Fibroblast of the aortic adventitia (primary cell): ENCODE measurements around the gene ITGB6. TPM values are rescaled to one million over a fixed set of nuclear protein-coding genes. Genes with fewer than 3 reads are reported as not detected.
A peak's percentile ranks its signal among the peaks of the same experiment; 100 is the strongest.
"Not testable (repeated sequence)": the region's sequence is repeated elsewhere in the genome, so short reads cannot be mapped to it uniquely, and the experiment has no call there.

Experiments used
- DNase-seq: peaks from one replicate; pipeline ENCODE4 v3.0.0-alpha.2; 2010; ENCODE audit warnings: low read depth
- H3K4me3 ChIP-seq: 2 replicates; pipeline ENCODE4 v1.5.1; 2011; ENCODE audit warnings: low read depth, mild to moderate bottlenecking, control low read depth, low read length, moderate library complexity
- CTCF ChIP-seq: IDR thresholded peaks from 2 replicates; pipeline ENCODE4 v1.5.1; 2011; ENCODE audit warnings: mild to moderate bottlenecking, low read length, control low read depth, inconsistent platforms; ENCODE audit not compliant: insufficient read depth
- total RNA-seq: library from RNA; depleted of rRNA; stranded (reverse); fragments of >200 nt; gene quantifications from 2 replicates; pipeline ENCODE4 v1.2.3, GENCODE V29; 2012; ENCODE audit warnings: low replicate concordance

The ITGB6 gene
- total RNA-seq, 1 donor: under 0.01 TPM

DNA sequence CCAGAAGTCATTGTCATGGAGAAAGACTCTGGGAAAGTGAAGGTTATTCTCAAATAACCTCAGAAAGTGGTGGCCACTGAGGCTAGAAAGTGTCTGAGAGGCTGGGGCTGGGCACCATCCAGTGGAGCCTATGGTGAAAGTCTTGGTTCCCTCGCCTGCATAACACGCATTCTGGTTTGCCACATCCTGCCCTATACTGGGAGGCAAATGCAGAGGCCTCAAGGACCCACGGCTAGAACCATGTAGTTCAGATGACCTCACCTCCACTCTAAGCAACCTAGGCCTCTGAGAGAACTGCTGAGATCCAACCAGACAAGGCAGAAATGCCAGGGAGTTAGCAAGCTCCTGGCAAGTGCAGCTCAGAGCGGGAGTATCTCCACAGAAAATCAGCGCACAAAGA is 5.1 kb downstream of the ITGB6 start:
- DNase-seq: no peak
- TF ChIP-seq CTCF: no peak
- no peak overlapping the region for H3K4me3 ChIP-seq

DNA sequence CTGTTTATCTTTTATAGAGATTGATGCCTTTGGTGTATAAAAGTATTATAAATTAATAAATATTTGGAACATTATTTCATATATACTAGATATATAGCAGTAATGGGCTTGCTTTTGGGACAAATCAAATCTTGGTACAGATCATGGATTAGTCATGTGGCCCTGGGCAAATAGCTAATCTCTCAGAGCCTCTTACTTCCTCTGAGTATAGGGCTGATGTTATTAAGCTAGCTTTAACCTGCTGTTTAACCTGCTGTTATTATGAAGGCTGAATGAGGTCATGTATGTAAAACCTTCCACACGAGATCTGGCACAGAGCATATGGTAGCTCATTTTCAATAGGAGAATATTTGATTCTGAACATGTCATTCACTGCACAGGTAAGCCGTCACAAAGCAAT is 5.7 kb downstream of the ITGB6 start:
- no peak for TF ChIP-seq CTCF
- H3K4me3 ChIP-seq: no peak overlapping the region

DNA sequence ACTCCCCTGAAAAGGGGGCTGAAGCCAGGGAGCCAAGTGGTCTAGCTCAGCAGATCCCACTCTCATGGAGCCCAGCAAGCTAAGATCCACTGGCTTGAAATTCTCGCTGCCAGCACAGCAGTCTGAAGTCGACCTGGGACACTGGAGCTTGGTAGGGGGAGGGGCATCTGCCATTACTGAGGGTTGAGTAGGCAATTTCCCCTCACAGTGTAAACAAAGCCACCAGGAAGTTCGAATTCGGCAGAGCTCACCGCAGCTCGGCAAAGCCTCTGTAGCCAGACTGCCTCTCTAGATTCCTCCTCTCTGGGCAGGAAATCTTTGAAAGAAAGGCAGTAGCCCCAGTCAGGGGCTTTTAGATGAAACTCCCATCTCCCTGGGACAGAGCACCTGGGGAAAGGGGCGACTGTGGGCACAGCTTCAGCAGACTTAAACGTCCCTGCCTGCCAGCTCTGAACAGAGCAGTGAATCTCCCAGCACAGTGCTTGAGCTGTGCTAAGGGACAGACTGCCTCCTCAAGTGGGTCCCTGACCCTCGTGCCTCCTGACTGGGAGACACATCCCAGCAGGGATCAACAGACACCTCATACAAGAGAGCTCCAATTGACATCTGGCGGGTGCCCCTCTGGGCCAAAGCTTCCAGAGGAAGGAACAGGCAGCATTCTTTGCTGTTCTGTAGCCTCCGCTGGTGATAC is 18.8 kb downstream of the ITGB6 start:
- peak; percentile 33 for DNase-seq
- not testable (repeated sequence) for H3K4me3 ChIP-seq

More for the DNA sequence above, 5.7 kb downstream of the ITGB6 start:
- DNase-seq: no peak

GRCh38 chr2:160180690-160181089 is 19.4 kb downstream of the ITGB6 start:
- not testable (repeated sequence) for DNase-seq, H3K4me3 ChIP-seq

DNA sequence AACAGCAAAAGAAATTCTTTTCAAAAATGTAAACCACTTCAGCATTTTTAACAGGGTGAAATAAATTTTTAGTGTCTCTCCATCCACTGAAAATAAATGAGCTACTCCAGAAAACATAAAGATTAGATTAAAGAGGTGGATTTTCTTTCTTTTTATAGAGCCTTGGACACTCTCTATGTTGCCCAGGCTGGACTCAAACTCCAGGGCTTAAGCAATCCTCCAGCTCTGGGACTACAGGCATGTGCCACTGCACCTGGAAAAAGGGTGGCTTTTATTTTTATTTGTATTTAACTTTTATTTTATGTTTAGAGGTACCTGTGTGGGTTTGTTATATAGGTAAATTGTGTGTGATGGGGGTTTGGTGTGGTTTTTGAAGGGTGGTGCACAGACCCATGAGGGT is 19.9 kb downstream of the ITGB6 start:
- no peak overlapping the region for H3K4me3 ChIP-seq
- no peak for TF ChIP-seq CTCF
- DNase-seq: no peak

GRCh38 chr2:160175169-160176134 is 24.6 kb downstream of the ITGB6 start:
- no peak for TF ChIP-seq CTCF
- DNase-seq: no peak
- H3K4me3 ChIP-seq: no peak overlapping the region

DNA sequence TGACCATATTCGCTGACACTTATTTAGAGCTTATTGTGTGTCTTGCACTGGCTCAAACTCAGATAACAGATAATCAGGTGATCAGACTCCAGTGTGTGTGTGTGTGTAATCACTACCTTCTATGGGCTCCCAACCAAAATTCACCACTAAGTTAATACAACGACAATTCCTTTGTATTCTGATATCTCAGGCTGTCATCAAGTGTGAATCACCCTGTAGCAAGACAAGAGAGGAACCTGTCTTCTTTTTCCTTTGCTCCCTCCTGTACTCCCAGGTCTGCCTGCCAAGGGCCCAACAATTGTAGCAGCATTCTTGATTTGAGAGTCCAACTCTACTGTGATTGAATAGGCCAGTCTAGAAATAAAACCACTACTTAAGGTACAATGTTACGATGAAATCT is 25.8 kb downstream of the ITGB6 start:
- no peak overlapping the region for H3K4me3 ChIP-seq
- DNase-seq: no peak
- TF ChIP-seq CTCF: no peak
